Astrocyte (in vitro differentiated cells and primary cell): ENCODE measurements around the gene ETV5.

Experiments used
- EZH2 ChIP-seq: IDR thresholded peaks from 2 replicates; pipeline ENCODE4 v1.6.1; 2012; ENCODE audit warnings: mild to moderate bottlenecking, low read length, inconsistent platforms; ENCODE audit not compliant: insufficient read depth
- TF ChIP-seq, protein P1 (sequence below): IDR thresholded peaks from 2 replicates; pipeline ENCODE4 v1.5.1; 2011; ENCODE audit warnings: low read depth, mild to moderate bottlenecking, inconsistent platforms, low read length, moderate library complexity; ENCODE audit not compliant: insufficient read depth

DNA sequence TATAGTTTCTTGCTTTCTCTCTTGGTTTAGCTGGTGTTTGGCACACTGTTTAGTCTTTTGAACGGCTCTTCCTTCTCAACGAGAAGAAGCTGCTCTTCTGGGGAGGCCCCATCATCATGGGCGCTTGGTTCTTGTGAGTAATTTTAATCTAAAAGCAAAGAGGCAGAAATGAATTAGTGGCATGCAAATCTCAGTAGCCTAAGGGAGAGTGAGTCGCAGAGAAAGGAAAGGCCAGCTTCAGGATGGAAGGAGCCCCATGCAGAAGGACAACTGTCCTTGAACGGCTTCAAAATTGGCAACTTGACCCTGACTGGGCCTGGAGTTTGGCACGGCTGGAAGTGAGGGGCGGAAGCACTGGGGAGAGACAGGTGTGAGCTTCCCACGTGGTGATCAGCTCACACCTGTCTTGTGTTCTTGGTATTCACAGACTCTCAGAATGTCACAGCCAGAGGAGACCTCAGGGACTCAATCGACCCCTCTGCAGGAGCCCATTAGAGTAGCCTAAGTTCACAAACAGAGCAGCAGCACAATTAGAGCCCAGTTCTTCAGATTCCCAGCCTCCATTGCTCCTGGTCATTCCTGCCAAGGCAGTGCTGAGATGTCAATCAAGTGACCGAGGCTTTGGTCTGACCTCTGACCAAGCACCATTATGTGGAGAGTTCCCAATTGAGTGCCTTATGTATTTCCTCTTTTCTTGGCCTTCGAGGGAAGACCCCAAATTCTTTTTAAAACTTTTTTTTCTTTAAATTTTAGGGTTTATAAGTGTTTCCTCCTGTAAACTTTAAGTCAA lies 41.3 kb upstream of the ETV5 start:
- TF ChIP-seq, protein P1, sequence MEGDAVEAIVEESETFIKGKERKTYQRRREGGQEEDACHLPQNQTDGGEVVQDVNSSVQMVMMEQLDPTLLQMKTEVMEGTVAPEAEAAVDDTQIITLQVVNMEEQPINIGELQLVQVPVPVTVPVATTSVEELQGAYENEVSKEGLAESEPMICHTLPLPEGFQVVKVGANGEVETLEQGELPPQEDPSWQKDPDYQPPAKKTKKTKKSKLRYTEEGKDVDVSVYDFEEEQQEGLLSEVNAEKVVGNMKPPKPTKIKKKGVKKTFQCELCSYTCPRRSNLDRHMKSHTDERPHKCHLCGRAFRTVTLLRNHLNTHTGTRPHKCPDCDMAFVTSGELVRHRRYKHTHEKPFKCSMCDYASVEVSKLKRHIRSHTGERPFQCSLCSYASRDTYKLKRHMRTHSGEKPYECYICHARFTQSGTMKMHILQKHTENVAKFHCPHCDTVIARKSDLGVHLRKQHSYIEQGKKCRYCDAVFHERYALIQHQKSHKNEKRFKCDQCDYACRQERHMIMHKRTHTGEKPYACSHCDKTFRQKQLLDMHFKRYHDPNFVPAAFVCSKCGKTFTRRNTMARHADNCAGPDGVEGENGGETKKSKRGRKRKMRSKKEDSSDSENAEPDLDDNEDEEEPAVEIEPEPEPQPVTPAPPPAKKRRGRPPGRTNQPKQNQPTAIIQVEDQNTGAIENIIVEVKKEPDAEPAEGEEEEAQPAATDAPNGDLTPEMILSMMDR: no peak
- TF ChIP-seq EZH2: no peak
